NCI-H1417 (cell line): ENCODE data around the gene ZNF785.
"Not testable (repeated sequence)": the region's sequence is repeated elsewhere in the genome, so short reads cannot be mapped to it uniquely, and the experiment has no call there.

Experiments
- DNase-seq, 3 experiments: peaks; one replicate each; lab custom pipeline; 2025; lab: John Stamatoyannopoulos, UW

The ZNF785 gene

DNA sequence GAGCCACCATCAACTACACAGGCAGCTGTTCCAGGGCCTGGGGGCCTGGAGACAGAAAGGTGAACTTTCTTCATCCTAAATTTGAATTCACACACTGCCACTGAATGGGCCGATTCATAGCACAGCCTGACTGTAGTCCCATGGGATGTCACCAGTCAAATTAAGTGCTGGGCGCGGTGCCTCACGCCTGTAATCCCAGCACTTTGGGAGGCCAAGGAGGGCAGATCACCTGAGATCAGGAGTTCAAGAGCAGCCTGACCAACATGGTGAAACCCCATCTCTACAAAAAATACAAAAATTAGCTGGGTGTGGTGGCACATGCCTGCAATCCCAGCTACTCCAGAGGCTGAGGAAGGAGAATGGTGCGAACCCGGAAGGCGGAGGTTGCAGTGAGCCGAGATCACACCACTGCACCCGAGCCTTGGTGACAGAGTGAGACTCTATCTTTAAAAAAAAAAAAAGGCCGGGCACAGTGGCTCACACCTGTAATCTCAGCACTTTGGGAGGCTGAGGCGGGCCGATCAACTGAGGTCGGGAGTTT, 45.4 kb downstream of the ZNF785 start:
- DNase-seq = not testable (repeated sequence)

DNA sequence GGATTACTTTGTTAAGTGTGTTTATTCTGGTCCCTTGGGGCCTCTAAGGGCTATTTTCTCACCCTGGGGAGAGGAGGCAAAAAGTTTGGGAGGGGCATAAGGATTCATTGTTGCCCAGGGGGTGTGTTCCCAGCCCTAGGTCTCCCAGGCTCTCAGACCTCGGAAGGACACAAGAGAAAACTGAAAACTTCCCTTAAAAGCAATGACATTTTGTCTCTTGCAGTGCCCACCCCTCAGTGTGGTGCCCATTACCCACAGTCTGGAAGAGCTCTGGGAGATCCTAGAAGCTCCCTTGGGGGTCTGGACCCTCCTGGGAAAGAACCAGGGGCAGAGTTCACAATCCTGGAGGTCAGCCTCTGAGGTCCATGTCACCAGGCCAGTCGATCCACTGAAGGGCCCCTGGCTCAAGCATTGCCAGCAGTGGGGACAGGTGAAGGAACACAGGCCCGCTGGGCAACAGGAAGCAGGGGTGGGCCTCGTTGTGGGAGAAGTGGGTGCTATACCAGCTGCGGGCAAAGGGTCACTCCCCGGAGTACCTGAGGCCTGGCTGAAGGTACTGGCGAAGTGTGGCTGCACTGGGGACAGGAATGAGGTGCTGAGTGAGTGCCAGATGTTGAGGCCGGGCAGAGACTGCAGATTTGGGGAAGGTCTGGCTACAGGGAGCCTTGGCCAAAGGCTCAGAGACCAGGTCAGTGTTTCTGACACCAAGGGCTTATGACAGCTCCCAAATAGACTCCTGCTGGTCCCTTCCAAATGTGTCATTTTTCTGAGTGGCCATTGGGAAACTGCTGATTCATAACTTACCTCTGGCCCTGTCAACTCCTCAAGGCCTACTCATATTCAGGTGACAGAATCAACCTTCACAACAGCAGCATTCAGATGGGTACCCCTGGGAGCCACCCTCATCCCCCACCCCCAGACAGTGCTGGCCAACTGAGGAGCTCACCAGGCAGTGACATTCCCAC, 46.2 kb downstream of the ZNF785 start:
- no peak for DNase-seq

DNA sequence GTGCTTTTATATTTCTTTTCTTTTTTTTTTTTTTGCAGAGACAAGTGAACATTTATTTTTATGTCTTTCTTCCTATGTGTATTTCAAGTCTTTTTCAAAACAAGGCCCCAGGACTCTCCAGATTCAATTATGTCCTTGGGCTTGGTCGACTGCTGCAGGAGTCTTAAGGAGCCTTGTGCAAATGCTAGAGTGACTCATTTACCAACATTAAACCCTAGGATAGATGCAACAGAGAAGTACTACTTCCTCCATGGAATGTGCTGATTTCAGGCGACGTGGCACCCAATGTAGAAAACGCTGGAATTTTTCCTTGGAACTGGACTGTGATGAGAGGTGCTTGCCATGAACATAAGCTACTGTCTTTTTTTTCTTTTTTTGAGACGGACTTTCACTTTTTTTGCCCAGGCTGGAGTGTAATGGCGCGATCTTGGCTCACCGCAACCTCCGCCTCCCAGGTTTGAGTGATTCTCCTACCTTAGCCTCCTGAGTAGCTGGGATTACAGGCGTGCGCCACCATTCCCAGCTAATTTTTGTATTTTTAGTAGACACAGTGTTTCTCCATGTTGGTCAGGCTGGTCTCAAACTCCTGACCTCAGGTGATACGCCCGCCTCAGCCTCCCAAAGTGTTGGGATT, 49.0 kb downstream of the ZNF785 start:
- not testable (repeated sequence) for DNase-seq

DNA sequence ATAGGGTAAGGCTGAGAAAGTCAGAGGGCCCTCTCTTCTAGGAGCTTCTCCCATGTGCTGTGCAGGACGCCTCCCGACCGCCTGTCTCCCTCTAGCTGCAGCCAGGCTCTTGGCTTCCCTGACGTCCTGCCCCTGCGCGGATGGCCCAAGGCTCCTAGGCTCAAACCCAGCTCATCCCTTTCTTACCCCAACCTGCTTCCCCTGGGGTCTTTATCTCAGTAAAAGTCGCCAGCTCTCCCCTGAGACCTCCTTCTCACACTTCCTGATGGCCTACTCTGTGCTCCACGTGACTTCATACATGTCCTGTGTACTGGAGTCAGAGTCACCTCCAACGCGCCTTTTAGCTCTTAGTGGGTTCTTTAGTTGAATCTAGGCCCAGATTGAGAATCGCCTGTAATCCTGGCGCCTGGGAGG, 49.7 kb downstream of the ZNF785 start:
- DNase-seq = peak; percentile 5 to 75 (median 67)

DNA sequence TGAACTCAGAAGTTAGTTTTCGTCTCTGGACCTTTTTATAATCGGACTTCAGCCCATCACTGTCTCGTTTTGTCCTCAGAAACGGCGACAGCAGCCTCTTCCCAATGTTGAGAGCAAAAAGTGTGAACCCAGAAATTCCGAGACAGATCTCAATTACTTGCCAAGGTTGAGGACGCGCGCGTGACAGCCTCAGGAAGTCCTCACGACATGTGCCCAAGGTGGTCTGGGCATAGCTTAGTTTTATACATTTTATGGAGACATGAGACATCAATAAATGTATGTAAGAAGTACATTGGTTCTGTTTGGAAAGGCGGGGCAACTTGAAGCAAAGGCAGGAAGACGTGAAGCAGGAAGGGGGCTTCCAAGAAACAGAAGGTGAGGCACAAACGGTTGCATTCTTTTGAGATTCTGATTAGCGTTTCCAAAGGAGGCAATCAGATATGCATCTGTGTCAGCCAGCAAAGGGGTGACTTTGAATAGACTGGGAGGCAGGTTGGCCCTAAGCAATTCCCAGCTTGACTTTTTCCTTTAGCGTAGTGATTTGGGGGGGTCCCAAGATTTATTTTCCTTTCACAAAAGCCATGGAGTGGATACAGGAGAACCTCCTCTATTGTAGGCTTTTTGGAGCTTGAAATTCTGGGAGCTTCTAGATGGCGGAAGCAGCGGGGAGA, 50.3 kb downstream of the ZNF785 start:
- no peak for DNase-seq

DNA sequence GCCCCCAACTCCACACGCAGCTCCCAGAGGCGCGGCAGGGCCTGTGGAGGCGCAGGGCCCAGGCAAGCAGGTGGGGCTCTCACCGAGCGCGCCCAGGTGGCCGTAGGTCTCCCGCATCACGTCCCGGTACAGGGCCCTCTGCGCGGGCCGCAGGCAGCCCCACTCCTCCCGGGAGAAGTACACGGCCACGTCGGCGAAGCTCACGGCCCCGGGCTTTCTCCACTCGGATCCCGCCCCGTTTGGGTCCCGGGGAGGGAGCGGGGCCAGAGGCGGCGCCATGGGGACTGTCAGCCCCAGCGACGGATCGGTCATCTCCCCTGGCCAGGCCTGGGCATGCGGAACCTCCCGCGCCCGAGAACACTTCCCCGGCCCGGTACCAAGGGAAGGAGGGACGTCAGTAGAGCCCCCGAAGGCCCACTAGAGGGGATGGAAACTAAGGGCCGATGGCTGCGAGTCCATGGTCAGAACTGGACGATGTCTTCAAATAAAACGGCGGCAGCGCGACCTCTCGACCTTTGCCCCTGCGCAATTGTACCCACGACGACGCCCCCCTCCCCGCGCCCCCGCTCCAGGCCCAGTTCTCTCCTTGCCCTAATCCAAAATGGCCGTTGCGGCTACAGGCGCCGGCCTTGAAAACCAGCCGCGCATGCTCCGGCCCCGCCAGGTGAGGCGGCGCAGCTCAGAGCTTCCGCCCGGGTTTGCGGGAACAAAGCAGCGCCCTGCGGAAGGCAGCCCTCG, 51.0 kb downstream of the ZNF785 start, which contains the start of gene ZNF747:
Gene ZNF747 (minus strand): TSS at position 491 of the 738 bp plus-strand sequence. CDS start 179 bp downstream, at position 312.
- DNase-seq = peak; percentile 82 to 96 (median 94)

DNA sequence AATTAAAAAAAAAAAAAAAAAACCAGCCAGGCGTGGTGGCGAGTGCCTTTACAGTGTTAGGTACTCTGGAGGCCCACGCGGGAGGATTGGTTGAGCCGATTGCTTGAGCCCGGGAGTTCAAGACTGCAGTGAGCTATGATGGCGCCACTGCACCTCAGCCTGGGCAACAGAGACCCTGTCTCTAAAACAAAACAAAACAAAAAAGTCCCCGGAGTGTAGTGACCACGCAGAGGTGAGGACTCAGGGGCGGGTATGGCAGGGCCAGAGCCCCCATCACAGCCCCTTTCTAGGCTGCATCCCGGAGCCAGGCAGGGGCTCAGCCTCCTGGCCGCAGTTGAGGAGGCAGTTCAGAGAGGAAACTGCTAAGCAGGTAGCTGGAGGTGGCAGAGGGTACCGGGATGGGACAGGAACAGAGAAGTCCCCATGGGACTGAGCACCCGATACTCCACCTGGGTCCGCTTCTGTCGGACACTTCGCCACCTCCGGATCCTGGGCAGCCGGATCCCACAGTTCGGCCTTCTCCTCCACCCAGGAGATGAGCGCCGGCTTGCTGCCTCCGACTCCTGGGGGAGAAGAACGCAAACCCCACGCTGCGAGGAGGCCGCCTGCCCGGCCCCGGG, 51.6 kb downstream of the ZNF785 start:
- DNase-seq = peak in 1 of 3 experiments; percentile 33

DNA sequence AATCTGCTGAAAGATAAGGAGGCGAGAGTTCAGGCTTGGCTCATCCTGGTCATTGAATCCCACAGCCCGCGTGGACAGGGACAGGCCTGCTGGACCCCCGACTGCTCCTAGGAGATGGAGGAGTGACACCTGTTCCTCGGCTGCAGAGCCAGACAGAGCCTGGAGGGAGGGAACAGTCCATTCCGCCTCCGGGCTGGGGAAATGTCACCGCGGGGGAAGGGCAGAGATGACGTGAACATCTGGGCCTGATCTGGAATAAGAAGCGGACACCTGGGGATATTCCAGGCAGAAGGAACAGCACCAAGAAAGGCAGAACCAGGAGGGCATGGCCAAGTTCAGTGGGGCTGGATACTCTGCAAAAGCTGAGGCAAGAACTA, 52.4 kb downstream of the ZNF785 start:
- no peak for DNase-seq

DNA sequence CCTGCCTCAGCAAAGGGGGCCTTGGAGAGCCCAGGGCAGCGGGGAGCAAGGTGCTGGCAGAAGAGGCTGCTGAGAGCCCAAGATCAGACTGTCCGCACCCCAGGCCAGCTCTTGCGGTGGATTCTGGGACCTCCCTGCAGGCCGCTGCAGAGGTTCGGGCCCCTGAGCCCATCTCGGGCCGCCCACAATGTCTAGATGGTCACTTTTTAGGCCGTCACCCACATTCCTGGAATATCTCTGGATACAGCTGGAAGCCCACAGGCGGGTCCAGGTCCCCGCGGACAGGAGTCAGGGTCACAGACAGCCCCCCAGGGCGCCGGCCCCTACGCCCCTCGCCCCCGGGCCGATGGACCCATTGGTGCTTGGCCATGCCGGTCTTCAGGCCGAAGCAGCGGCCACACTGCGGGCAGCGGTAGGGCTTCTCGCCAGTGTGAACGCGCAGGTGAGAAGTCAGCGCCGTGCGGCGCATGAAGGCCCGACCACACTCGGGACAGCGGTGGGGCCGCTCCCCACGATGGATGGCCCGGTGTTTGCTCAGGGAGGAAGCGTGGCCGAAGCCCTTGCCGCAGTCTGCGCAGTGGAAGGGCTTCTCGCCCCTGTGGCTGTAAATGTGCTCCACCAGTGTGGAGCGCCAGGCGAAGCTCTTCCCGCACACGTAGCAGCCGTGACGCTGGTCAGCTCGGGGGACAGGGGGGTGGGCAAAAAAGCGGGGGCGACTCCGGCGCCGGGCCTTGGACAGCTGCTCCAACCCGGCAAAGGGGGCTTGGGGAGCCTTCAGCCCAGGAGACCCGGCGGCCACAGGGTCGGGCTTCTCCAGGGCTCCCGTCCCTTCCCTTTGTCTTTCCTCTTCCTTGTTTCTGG, 53.0 kb downstream of the ZNF785 start:
- no peak for DNase-seq
